ENCODE data around the gene MED25.

- no peak for TF ChIP-seq CTCF (IDR thresholded peaks at IDR 0.05; ENCODE audit: low read depth, low read length)
- no peak for TF ChIP-seq MYC (IDR thresholded peaks at IDR 0.05; ENCODE audit: low read depth, low read length)
- no peak for TF ChIP-seq POLR2A (IDR thresholded peaks at IDR 0.05; ENCODE audit: extremely low read depth, insufficient read length)
- no peak for TF ChIP-seq MAX (IDR thresholded peaks at IDR 0.05; ENCODE audit: low read depth, low read length)
Measured at GRCh38 chr19:49857061-49857837, 39.2 kb downstream of the MED25 start.
